HG03039 (cell line): ENCODE measurements around the gene OPN1SW.

ENCODE experiments used
- ATAC-seq: cut with Tn5 transposase; IDR thresholded peaks from one replicate; pipeline ENCODE4 v1.9.1; 2021; ENCODE audit warnings: mild to moderate bottlenecking, moderate library complexity; ENCODE audit not compliant: unreplicated experiment

Gene OPN1SW

GRCh38 chr7:128734890-128735289 lies 40.7 kb downstream of the OPN1SW start:
- ATAC-seq: no peak

GRCh38 chr7:128733278-128733645 lies 42.3 kb downstream of the OPN1SW start:
- no peak for ATAC-seq

GRCh38 chr7:128732521-128733277 lies 42.9 kb downstream of the OPN1SW start:
- ATAC-seq: no peak

- ATAC-seq: no peak
Observed at GRCh38 chr7:128731184-128731583, 44.4 kb downstream of the OPN1SW start.

DNA sequence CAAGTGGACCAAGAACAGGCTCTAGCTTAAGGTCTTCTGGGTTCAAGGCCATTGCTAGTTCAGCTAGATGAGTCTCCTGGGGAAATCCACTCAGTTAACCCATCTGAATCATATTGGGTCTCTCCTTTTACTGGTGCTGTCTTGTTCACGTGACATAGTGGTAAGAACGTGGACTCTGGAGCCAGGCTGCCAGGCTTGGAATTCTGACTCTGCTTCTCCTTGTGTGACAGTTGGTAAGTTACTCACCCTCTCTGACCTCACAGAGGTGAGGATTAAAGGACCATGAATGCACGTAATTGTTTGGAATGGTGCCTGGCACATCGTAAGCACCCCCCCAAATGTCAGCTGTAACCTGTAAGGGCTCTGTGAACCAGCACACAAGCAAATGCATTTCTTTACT lies 46.1 kb downstream of the OPN1SW start:
- ATAC-seq: no peak

DNA sequence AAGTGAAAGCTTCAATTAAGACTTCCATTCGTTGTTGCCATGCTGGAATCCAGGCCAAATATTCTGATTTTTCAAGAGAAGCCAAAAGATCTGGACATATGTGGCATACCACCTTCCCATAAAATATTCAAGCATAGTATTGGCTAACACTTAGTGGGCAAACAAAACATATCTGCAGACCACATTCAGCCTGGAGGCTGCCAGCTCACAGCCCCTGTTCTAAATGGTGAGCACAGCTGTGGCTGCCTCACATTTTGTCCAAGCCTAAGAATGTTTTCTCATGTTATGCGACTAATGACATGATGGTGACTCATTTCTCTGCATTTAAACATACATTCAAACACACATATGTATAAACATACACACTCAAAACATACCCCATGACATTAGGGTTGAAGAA lies 47.0 kb downstream of the OPN1SW start:
- ATAC-seq: no peak

DNA sequence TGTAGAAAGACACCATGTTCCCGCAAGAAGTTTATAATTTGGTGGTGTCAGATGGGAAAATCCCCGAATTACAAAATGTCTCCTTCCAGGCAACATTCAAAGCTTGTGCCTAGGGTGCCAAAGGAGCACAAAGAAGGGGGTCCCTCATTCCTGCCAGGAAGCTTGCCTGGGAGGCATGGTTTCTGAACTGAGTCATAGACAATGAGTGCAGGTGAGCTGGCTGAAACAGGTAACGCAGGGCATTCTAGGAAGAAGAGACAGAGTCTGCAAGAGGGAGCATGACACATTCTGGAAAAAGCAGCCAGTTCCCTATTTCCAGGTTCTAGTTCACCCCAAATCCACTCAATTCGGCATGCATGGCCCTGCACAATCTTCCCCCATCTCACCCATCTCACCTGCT lies 48.4 kb downstream of the OPN1SW start:
- no peak for ATAC-seq

- no peak for ATAC-seq
Observed at GRCh38 chr7:128726737-128727072, 48.9 kb downstream of the OPN1SW start.

- no peak for ATAC-seq
Observed at GRCh38 chr7:128726059-128726736, 49.4 kb downstream of the OPN1SW start.

DNA sequence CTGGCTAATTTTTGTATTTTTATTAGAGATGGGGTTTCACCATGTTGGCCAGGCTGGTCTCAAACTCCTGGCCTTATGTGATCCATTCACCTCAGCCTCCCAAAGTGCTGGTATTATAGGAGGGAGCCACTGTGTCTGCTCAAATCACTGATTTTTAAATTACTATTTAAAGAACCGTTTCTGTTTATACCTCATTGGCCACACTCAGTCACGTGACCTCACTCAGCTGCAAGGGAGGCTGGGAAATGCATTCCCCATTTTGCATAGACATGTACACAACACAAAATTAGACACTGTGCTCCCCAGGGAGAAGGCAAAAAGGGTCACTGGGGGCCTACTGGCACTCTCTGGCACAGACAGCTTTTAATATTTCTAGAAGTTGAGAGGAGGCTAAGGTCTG lies 50.1 kb downstream of the OPN1SW start:
- no peak for ATAC-seq

- ATAC-seq: no peak
Observed at GRCh38 chr7:128724743-128725142, 50.9 kb downstream of the OPN1SW start.
